CD4-positive, alpha-beta T cell treated with Interleukin-12 subunit alpha and Interleukin-12 subunit beta, for 1 hour (primary cell): ENCODE measurements around the gene AGPS.
"Not testable (repeated sequence)": the region's sequence is repeated elsewhere in the genome, so short reads cannot be mapped to it uniquely, and the experiment has no call there.

Experiments
- DNase-seq: peaks from one replicate; pipeline ENCODE4 v3.0.0-alpha.2; 2020

The AGPS gene

GRCh38 chr2:177392373-177393202, at the start of gene AGPS:
Gene AGPS (plus strand): TSS chr2:177392773. CDS start chr2:177392790, 17 bp downstream.
- peak; percentile 80 for DNase-seq

- DNase-seq = no peak
These were observed 48.8 kb upstream of the AGPS start for GRCh38 chr2:177343773-177344172.

- DNase-seq = no peak
These were observed 48.3 kb upstream of the AGPS start for GRCh38 chr2:177344316-177344715.

GRCh38 chr2:177346192-177346591, 46.4 kb upstream of the AGPS start:
- no peak for DNase-seq

- DNase-seq = no peak
These were observed 45.0 kb upstream of the AGPS start for GRCh38 chr2:177347570-177347969.

- no peak for DNase-seq
These were observed 44.4 kb upstream of the AGPS start for GRCh38 chr2:177348118-177348654.

- no peak for DNase-seq
These were observed 43.6 kb upstream of the AGPS start for GRCh38 chr2:177348733-177349693.

- not testable (repeated sequence) for DNase-seq
These were observed 41.9 kb upstream of the AGPS start for GRCh38 chr2:177350624-177351023.

GRCh38 chr2:177351121-177351520, 41.5 kb upstream of the AGPS start:
- DNase-seq = not testable (repeated sequence)

GRCh38 chr2:177352441-177353186, 40.0 kb upstream of the AGPS start:
- DNase-seq = no peak

- DNase-seq = no peak
These were observed 39.4 kb upstream of the AGPS start for GRCh38 chr2:177353187-177353478.

- DNase-seq = not testable (repeated sequence)
These were observed 38.0 kb upstream of the AGPS start for GRCh38 chr2:177354541-177354940.

- no peak for DNase-seq
These were observed 36.7 kb upstream of the AGPS start for GRCh38 chr2:177355874-177356273.

- DNase-seq = no peak
These were observed 32.6 kb upstream of the AGPS start for GRCh38 chr2:177359836-177360595.

- no peak for DNase-seq
These were observed 30.1 kb upstream of the AGPS start for GRCh38 chr2:177362499-177362898.

GRCh38 chr2:177363332-177363731, 29.2 kb upstream of the AGPS start:
- DNase-seq = no peak

- DNase-seq = not testable (repeated sequence)
These were observed 26.8 kb upstream of the AGPS start for GRCh38 chr2:177365764-177366163.

- DNase-seq = not testable (repeated sequence)
These were observed 24.6 kb upstream of the AGPS start for GRCh38 chr2:177368023-177368422.

GRCh38 chr2:177379354-177379753, 13.2 kb upstream of the AGPS start:
- DNase-seq = no peak

GRCh38 chr2:177380181-177380580, 12.4 kb upstream of the AGPS start:
- no peak for DNase-seq

GRCh38 chr2:177383935-177384334, 8.6 kb upstream of the AGPS start:
- DNase-seq = no peak

- no peak for DNase-seq
These were observed 7.4 kb upstream of the AGPS start for GRCh38 chr2:177385151-177385550.
